Measurements from ENCODE around the gene ZBTB21. TPM values are rescaled to one million over a fixed set of nuclear protein-coding genes. Genes with fewer than 3 reads are reported as not detected.

The ZBTB21 gene
- total RNA-seq, 2 donors from 2014 or later: 17.3 to 23.1 TPM

- Mint-ChIP-seq H3K27me3 (ENCODE audit: insufficient read depth) (no peaks in the 10 kb centered on the region), H3K4me1 (peaks cover 3% of the 10 kb centered on the region), H3K4me3 (no peak overlapping the region), H3K27ac (peak overlapping the region; percentile 55), H3K36me3 (ENCODE audit: low read depth) (no peaks in the 10 kb centered on the region), H3K9me3 (no peaks in the 10 kb centered on the region)
- no peaks in the 10 kb centered on the region for H3K36me3 ChIP-seq (ENCODE audit: control insufficient read depth, insufficient read depth, low read length)
- TF ChIP-seq, protein P1, sequence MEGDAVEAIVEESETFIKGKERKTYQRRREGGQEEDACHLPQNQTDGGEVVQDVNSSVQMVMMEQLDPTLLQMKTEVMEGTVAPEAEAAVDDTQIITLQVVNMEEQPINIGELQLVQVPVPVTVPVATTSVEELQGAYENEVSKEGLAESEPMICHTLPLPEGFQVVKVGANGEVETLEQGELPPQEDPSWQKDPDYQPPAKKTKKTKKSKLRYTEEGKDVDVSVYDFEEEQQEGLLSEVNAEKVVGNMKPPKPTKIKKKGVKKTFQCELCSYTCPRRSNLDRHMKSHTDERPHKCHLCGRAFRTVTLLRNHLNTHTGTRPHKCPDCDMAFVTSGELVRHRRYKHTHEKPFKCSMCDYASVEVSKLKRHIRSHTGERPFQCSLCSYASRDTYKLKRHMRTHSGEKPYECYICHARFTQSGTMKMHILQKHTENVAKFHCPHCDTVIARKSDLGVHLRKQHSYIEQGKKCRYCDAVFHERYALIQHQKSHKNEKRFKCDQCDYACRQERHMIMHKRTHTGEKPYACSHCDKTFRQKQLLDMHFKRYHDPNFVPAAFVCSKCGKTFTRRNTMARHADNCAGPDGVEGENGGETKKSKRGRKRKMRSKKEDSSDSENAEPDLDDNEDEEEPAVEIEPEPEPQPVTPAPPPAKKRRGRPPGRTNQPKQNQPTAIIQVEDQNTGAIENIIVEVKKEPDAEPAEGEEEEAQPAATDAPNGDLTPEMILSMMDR (conservative IDR thresholded peaks at IDR 0.05): peak; percentile 55
- no peaks in the 10 kb centered on the region for H3K9me3 ChIP-seq (ENCODE audit: control insufficient read depth, low read length)
- H3K27ac ChIP-seq (ENCODE audit: low read depth, low read length): no peak overlapping the region
- no peak overlapping the region for H3K9ac ChIP-seq (ENCODE audit: extremely low read depth, low read length, poor library complexity, severe bottlenecking)
- 86 to 91% methylated on average over 18 to 24 of the region's 24 CpGs for WGBS, 2 experiments (ENCODE audit: insufficient coverage in 1 of 2, insufficient read length in 1 of 2)
- no peak overlapping the region for H3K4me3 ChIP-seq (ENCODE audit: low read length)
- H3K4me1 ChIP-seq (ENCODE audit: control insufficient read depth, insufficient read depth, low read length): peaks cover 2% of the 10 kb centered on the region
- H3K27me3 ChIP-seq (ENCODE audit: control insufficient read depth, insufficient read depth, low read length, poor library complexity, severe bottlenecking): no peaks in the 10 kb centered on the region
- peak; percentile 74 for DNase-seq
These were observed 52.0 kb downstream of the ZBTB21 start for GRCh38 chr21:41957991-41958766.

DNA sequence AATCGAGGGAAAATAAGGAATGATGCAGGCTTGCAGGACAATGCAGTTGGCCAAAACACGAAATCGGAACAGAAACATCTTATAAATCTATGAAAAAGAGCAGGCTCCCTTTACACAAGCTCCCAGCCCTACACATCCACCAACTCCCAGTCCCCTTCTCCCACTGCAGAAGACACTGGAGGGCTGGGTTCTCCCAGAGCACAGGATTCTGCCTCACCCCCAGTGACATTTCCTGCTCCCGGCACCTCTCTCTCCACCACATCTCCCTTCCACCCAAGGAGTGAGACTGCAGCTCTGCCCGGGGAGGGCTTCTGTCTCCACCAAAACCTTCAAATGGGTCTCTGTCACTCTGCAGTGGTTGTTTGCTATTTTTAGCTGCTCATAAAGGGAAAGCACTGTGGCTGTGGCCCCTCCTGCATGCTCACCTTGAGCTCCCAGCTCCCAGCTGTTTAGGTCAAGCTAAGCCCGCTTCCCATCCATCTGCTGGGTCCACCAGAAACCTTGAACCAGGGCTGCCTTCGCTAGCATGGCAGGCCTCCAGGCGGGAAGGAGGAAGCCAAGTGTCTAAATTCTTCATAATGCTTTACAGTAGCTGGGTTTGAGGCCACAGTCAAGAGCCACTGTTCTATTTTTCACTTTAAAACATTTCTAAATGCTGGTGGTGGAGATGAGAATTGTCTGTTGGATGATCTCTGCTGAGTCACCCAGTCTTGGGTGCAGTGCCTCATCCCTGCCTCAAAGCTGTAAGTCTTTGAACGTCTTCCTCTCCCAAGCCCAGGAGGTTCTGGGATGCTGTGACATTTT is 53.0 kb downstream of the ZBTB21 start:
- Mint-ChIP-seq H3K4me1 (peaks cover 10% of the 10 kb centered on the region), H3K36me3 (ENCODE audit: low read depth) (no peaks in the 10 kb centered on the region), H3K9me3 (no peaks in the 10 kb centered on the region), H3K27me3 (ENCODE audit: insufficient read depth) (peaks cover 9% of the 10 kb centered on the region), H3K4me3 (no peak overlapping the region), H3K27ac (peak overlapping the region; percentile 64)
- H3K27ac ChIP-seq (ENCODE audit: low read depth, low read length): no peak overlapping the region
- no peaks in the 10 kb centered on the region for H3K36me3 ChIP-seq (ENCODE audit: control insufficient read depth, insufficient read depth, low read length)
- H3K4me3 ChIP-seq (ENCODE audit: low read length): no peak overlapping the region
- no peak overlapping the region for H3K9ac ChIP-seq (ENCODE audit: extremely low read depth, low read length, poor library complexity, severe bottlenecking)
- TF ChIP-seq, protein P1 (conservative IDR thresholded peaks at IDR 0.05): no peak
- 91 to 96% methylated on average over 6 to 9 of the region's 9 CpGs for WGBS, 2 experiments (ENCODE audit: insufficient coverage in 1 of 2, insufficient read length in 1 of 2)
- no peaks in the 10 kb centered on the region for H3K9me3 ChIP-seq (ENCODE audit: control insufficient read depth, low read length)
- peak; percentile 51 for DNase-seq
- peaks cover 8% of the 10 kb centered on the region for H3K4me1 ChIP-seq (ENCODE audit: control insufficient read depth, insufficient read depth, low read length)
- H3K27me3 ChIP-seq (ENCODE audit: control insufficient read depth, insufficient read depth, low read length, poor library complexity, severe bottlenecking): peaks cover 9% of the 10 kb centered on the region

- H3K36me3 ChIP-seq (ENCODE audit: control insufficient read depth, insufficient read depth, low read length): no peaks in the 10 kb centered on the region
- H3K27ac ChIP-seq (ENCODE audit: low read depth, low read length): no peak overlapping the region
- Mint-ChIP-seq H3K4me3 (no peak overlapping the region), H3K36me3 (ENCODE audit: low read depth) (no peaks in the 10 kb centered on the region), H3K9me3 (no peaks in the 10 kb centered on the region), H3K27ac (no peak overlapping the region), H3K4me1 (peaks cover 24% of the 10 kb centered on the region), H3K27me3 (ENCODE audit: insufficient read depth) (peaks cover 18% of the 10 kb centered on the region)
- no peak for DNase-seq
- peaks cover 15% of the 10 kb centered on the region for H3K4me1 ChIP-seq (ENCODE audit: control insufficient read depth, insufficient read depth, low read length)
- TF ChIP-seq, protein P1 (conservative IDR thresholded peaks at IDR 0.05): no peak
- H3K9ac ChIP-seq (ENCODE audit: extremely low read depth, low read length, poor library complexity, severe bottlenecking): no peak overlapping the region
- H3K4me3 ChIP-seq (ENCODE audit: low read length): no peak overlapping the region
- H3K9me3 ChIP-seq (ENCODE audit: control insufficient read depth, low read length): no peaks in the 10 kb centered on the region
- WGBS, 2 experiments (ENCODE audit: insufficient coverage in 1 of 2, insufficient read length in 1 of 2): 94% methylated on average over 6 to 10 of the region's 10 CpGs
- peaks cover 20% of the 10 kb centered on the region for H3K27me3 ChIP-seq (ENCODE audit: control insufficient read depth, insufficient read depth, low read length, poor library complexity, severe bottlenecking)
These were observed 54.6 kb downstream of the ZBTB21 start for GRCh38 chr21:41955516-41955915.

Measured in endodermal cell (in vitro differentiated cells).